Tibial artery (tissue), 4 donors: Measurements from ENCODE around the gene ATP5PO.

Experiments
- DNase-seq, 2 donors: peaks; one replicate each; pipeline ENCODE4 v3.0.0-alpha.2; 2019
- H3K27ac ChIP-seq, 2 donors: fragments of 200-600 bp; sonication (generic) in 1 of 2; 1 replicate in 1 of 2; 2 replicates in 1 of 2; pipeline ENCODE4 v1.5.1; 2018 to 2019; ENCODE audit warnings: mild to moderate bottlenecking in 1 of 2
- H3K27me3 ChIP-seq, 2 donors: fragments of 200-600 bp; sonication (generic) in 1 of 2; one replicate each; pipeline versions ENCODE4 v1.5.1 to v1.6.0; 2016 to 2019
- H3K36me3 ChIP-seq, 3 donors: fragments of 200-600 bp; sonication (generic) in 2 of 3; one replicate each; pipeline ENCODE4 v1.5.1; 2016 to 2019; ENCODE audit warnings: mild to moderate bottlenecking in 2 of 3
- H3K4me1 ChIP-seq, 4 donors: fragments of 200-600 bp; sonication (generic) in 2 of 4; 1 replicate in 3 of 4; 2 replicates in 1 of 4; pipeline ENCODE4 v1.5.1; 2016 to 2019
- H3K4me3 ChIP-seq, 2 donors: fragments of 200-600 bp; sonication (generic) in 1 of 2; 1 replicate in 1 of 2; 2 replicates in 1 of 2; pipeline ENCODE4 v1.5.1; 2018 to 2019; ENCODE audit warnings: mild to moderate bottlenecking in 2 of 2
- H3K9me3 ChIP-seq, 3 donors: fragments of 200-600 bp; sonication (generic) in 1 of 3; one replicate each; pipeline ENCODE4 v1.5.1; 2016 to 2019
- CTCF ChIP-seq, 2 experiments: fragments of 200-600 bp in 1 of 2; fragments of 450-650 bp in 1 of 2; IDR thresholded peaks; one replicate each; pipeline ENCODE4 v1.5.1; 2017 to 2019; ENCODE audit warnings: antibody characterized with exemption in 2 of 2, mild to moderate bottlenecking in 1 of 2, moderate library complexity in 1 of 2
- intact Hi-C: fragments of 100-400 bp; cut with DNase I; formaldehyde crosslinking; loops from one replicate; pipeline ENCODE4 v1.15.0; 2023; ENCODE audit warnings: low total_unique reads

Gene ATP5PO

GRCh38 chr21:33855190-33855589 lies 60.4 kb downstream of the ATP5PO start:
- H3K4me3 ChIP-seq, result no peak overlapping the region
- intact Hi-C loops, result no loop called here
- no peak overlapping the region for H3K27ac ChIP-seq
- no peaks in the 10 kb centered on the region for H3K36me3 ChIP-seq
- no peak for TF ChIP-seq CTCF (IDR thresholded peaks at IDR 0.05)
- H3K27me3 ChIP-seq, result no peaks in the 10 kb centered on the region
- no peaks in the 10 kb centered on the region for H3K9me3 ChIP-seq
- DNase-seq, result no peak
- peaks cover 0 to 21% (median 4%) of the 10 kb centered on the region in 4 donors for H3K4me1 ChIP-seq

- no peak for TF ChIP-seq CTCF (IDR thresholded peaks at IDR 0.05)
- H3K27ac ChIP-seq, result no peak overlapping the region
- H3K4me3 ChIP-seq, result no peak overlapping the region
- DNase-seq, result no peak
- no peaks in the 10 kb centered on the region for H3K27me3 ChIP-seq
- H3K9me3 ChIP-seq, result no peaks in the 10 kb centered on the region
- H3K36me3 ChIP-seq, result no peaks in the 10 kb centered on the region
- H3K4me1 ChIP-seq, result peaks cover 0 to 19% (median 4%) of the 10 kb centered on the region in 4 donors
- intact Hi-C loops, result no loop called here
These were observed 61.0 kb downstream of the ATP5PO start for GRCh38 chr21:33854604-33855003.
